Hindlimb muscle (tissue), 1 donor: Measurements from ENCODE around the gene CDK19. TPM values are rescaled to one million over a fixed set of nuclear protein-coding genes. Genes with fewer than 3 reads are reported as not detected.
"Not testable (repeated sequence)": the region's sequence is repeated elsewhere in the genome, so short reads cannot be mapped to it uniquely, and the experiment has no call there.

ENCODE experiments used
- DNase-seq: peaks from one replicate; pipeline ENCODE4 v3.0.0-alpha.2; 2013
- polyA plus RNA-seq: library from polyadenylated mRNA; unstranded; fragments of 120-200 nt; gene quantifications from one replicate; pipeline ENCODE4 v1.2.1, GENCODE V29; 2013; ENCODE audit not compliant: insufficient read length

The CDK19 gene
- polyA plus RNA-seq: 14.8 TPM

- DNase-seq: peak; percentile 98
These were observed at the start of gene CDK19 for GRCh38 chr6:110815411-110816409. Gene CDK19, minus strand, starts transcription at chr6:110815469. Its CDS starts 333 bp downstream, at chr6:110815136.

DNA sequence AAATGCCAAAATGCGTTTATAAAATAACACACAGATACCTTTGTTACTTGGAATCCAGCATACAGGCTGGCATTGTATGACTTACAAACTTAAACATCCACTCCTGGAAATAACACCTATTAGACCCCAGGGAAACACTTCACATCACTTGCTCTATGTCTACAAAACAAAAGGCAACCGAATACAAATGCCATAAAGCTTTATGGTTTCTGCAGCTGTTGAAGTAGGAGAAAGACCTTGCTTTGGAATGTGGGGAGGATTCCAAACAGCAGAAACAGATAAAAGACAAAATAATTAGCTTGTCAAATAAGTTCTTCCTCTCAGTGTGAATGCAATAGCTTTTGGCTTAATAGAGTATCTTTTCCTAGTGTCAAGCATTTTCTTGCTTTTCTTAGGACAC lies 49.6 kb upstream of the CDK19 start:
- DNase-seq: no peak

DNA sequence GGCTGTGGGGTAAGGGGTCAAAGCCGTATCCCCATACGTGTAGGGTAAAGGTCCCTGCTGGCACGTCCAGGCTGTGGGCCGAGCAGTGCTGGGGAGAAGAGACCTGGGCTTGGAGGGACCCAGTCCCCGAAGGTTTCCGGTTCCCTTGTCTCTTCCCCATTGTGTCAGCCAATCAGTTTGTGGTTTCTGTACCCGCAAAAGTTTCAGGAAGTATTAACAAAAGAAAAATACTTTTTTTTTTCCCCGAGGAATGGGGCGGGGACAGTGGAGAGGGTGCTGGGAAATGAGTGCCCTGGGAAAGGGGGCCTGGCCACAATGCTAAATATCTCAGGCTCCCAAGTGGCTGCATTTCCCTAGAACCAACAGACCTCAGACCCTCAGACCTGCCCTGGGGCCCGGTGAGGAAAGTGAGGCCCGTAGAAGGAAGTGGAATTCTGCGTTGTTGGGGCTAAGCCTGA lies 44.1 kb upstream of the CDK19 start:
- DNase-seq: no peak

GRCh38 chr6:110858562-110859214 lies 43.4 kb upstream of the CDK19 start:
- DNase-seq: no peak

DNA sequence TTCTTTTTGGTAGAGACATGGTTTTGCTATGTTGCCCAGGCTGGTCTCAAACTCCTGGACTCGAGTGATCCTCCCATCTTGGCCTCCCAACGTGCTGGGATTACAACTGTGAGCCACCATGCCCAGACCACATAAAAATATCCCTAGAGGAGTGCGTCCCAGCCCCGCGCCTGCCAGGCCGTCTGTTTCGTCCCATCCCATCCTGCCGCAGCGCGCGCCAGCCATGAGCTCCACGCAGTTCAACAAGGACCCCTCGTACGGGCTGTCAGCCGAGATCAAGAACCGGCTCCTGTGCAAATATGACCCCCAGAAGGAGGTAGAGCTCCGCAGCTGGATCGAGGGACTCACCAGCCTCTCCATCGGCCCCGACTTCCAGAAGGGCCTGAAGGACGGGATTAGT lies 42.7 kb upstream of the CDK19 start:
- no peak for DNase-seq

- no peak for DNase-seq
These were observed 41.0 kb upstream of the CDK19 start for GRCh38 chr6:110856296-110856695.

DNA sequence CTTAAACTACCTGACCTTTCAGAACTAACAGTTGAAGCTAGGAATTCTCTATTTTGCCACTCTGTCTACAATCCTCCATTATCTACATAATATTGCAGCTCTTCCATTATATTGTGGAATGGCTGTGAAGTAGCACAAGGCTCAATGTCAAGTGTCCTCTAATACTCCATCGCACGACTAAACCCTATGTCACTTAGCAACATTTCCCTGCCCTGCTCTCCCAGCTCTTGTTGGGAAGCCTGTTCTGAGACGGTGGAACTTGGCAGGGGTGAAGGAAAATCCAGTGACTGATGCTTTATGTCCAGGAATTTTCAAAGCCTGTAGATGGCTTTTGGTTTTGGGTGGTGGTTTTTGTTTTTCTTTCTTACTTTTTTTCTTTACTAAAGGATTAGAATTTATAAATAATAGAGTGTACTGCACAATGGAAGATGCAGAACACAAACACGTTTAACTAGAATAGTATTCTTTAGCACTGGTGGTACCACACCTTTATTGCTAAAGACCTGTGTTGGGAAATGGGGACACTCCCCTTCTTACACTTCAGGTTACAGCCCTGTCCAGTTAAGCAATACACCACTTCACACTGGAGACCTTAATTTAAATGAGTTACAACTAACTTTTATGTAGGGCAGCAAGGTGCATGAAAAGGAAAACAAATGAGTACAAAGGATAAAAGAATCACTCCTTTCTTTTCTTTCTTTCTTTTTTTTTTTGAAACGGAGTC lies 38.6 kb upstream of the CDK19 start:
- DNase-seq: no peak

DNA sequence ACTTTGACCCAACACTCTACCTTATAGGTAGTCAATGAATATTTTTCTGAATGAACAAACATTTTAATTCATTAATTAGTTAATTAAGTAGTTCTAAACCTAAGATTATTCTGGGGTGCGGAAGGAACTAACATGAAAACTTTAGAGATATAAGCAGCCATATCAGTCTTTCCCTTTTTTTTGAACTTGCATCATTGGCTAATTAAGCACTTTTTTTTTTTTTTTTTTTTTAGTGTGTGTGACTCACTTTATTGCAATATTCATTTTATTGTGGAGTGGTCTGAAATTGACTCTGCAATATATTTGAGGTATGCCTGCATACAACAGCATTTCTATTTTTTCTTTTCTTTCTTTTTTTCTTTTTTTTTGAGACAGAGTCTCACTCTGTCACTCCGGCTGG lies 37.5 kb upstream of the CDK19 start:
- DNase-seq: no peak

GRCh38 chr6:110849781-110850180 lies 34.5 kb upstream of the CDK19 start:
- DNase-seq: no peak

GRCh38 chr6:110841266-110841665 lies 26.0 kb upstream of the CDK19 start:
- no peak for DNase-seq

DNA sequence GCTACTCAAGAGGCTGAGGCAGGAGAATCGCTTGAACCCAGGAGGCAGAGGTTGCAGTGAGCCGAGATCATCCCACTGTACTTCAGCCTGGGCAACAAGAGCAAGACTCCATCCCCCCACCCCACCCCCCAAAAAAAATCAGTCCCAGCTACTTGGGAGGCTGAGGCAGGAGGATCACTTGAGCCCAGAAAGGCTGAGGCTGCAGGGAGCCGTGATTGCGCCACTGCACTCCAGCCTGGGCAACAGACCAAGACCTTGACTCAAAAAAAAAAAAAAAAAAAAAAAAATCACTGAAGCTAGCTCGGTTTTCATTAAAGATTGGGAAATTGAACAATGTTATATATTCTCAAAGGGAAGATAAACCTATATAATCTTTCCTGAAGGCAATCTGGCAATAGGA lies 20.5 kb upstream of the CDK19 start:
- DNase-seq: not testable (repeated sequence)

GRCh38 chr6:110833831-110834230 lies 18.6 kb upstream of the CDK19 start:
- no peak for DNase-seq

- no peak for DNase-seq
These were observed 16.1 kb upstream of the CDK19 start for GRCh38 chr6:110831405-110831804.

DNA sequence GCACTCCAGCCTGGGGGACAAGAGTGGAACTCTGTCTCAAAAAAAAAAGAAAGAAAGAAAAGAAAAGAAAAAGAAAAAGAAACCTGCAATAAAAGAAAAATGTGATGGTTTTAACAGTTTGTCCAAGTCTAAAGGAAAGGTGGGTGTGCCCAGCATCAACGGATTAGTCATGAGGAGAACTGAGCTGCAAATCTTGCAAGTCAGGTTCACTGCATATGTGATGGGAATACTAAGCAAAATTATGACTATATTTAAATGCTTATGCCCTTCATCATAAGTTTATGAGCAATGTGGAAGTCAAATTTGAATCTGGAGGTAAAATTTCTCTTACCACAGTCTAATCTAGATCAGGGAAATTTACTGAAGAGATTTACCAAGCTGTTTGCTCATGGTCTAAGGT lies 13.1 kb upstream of the CDK19 start:
- DNase-seq: no peak

DNA sequence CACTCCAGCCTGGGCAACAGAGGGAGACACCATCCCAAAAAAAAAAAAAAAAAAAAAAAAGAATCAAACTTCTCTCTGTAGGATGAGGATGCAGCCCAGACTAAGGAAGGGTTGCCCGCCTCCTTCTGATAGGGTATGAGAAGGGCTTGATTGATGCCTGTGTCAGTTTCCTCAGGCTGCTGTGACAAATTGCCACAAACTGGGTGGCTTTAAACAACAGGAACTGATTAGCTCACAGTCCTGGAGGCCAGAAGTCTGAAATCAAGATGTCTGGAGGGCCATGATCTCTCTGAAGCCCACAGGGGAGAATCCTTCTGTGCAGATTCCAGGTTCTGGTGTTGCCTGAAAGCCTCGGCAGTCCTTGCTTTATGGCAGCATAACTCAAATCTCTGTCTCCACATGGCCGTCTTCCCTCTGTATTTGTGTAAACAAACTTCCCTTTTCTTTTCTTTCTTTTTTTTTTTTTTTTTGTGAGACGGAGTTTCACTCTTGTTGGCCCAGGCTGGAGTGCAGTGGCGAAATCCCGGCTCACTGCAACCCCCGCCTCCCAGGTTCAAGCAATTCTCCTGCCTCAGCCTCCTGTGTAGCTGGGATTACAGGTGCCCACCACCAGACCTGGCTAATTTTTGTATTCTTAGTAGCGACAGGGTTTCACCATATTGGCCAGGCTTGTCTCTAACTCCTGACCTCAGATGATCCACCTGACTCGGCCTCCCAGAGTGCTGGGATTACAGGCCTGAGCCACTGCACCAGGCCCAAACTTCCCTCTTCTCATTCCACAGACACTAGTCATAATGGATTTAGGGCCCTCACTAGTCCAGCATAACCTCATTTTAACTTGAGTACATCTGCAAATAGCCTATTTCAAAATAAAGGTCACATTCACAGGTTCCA lies 11.2 kb upstream of the CDK19 start:
- DNase-seq: peak; percentile 11

DNA sequence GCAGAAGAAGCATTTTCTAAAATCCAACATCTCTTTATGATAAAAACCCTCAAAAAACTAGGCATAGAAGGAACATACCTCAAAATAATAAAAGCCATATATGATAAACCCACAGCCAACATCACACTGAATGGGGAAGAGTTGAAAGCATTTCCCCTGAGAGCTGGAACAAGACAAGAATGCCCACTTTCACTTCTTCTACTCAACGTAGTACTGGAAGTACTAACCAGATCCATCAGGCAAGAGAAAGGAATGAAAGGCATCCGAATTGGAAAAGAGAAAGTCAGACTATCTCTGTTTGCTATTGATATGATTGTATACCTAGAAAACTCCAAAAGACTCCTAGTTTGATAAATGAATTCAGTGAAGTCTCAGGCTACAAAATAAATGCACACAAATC lies 7.9 kb upstream of the CDK19 start:
- DNase-seq: no peak

GRCh38 chr6:110822249-110822648 lies 7.0 kb upstream of the CDK19 start:
- DNase-seq: peak; percentile 6

- no peak for DNase-seq
These were observed 1.4 kb upstream of the CDK19 start for GRCh38 chr6:110816677-110817076.

DNA sequence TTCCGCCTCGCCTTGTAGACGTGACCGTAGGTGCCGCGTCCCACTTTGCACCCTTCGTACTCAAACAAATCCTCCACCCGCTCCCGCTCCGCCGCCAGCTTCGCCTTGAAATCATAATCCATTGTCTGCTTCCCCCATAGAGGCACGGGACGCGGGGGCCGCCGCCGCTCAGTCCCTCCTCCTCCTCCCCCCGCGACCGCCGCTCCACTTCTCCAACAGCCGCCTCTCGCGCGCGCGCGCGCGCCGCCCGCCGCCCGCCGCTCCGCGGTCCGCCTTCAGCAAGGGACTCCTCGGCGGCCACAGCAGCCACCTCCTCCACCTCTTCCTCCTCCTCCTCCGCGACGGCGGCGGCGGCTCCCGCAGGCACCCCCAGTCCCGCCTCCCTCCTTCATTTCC lies 256 bp downstream of the CDK19 start:
- no peak for DNase-seq

GRCh38 chr6:110814102-110815014 lies 911 bp downstream of the CDK19 start:
- peak; percentile 67 for DNase-seq
